Kidney (tissue), 14 donors: ENCODE measurements around the gene HSPG2. TPM values are rescaled to one million over a fixed set of nuclear protein-coding genes. Genes with fewer than 3 reads are reported as not detected.

Source experiments
- DNase-seq, 5 donors: peaks; one replicate each; pipeline ENCODE4 v3.0.0-alpha.2; 2013 to 2020
- FAIRE-seq: peaks from 2 replicates; lab custom pipeline; 2012; peaks lifted over from hg19 to GRCh38; lab: Jason Lieb, UNC
- H3K27ac ChIP-seq, 2 donors: one replicate each; pipeline ENCODE4 v1.7.0; 2013; ENCODE audit warnings: low read depth in 2 of 2, low read length in 2 of 2, inconsistent platforms in 1 of 2
- H3K27me3 ChIP-seq: one replicate; pipeline ENCODE4 v1.7.1; 2013; ENCODE audit warnings: low read length, inconsistent platforms; ENCODE audit not compliant: control insufficient read depth, insufficient read depth
- H3K36me3 ChIP-seq, 3 donors: one replicate each; pipeline versions ENCODE4 v1.7.0 to v1.7.1; 2013; ENCODE audit warnings: low read length in 3 of 3, control low read depth in 1 of 3, inconsistent platforms in 1 of 3; ENCODE audit not compliant: insufficient read depth in 3 of 3, control insufficient read depth in 2 of 3
- H3K4me1 ChIP-seq, 3 donors: one replicate each; pipeline versions ENCODE4 v1.7.0 to v1.7.1; 2013; ENCODE audit warnings: low read length in 3 of 3, inconsistent platforms in 1 of 3, low read depth in 1 of 3; ENCODE audit not compliant: control insufficient read depth in 2 of 3, insufficient read depth in 2 of 3
- H3K4me3 ChIP-seq, 3 donors: one replicate each; pipeline versions ENCODE4 v1.7.0 to v1.8.1; 2013; ENCODE audit warnings: low read length in 3 of 3, control low read depth in 1 of 3, inconsistent platforms in 1 of 3
- H3K9ac ChIP-seq, 3 donors: one replicate each; pipeline versions ENCODE4 v1.7.0 to v1.7.1; 2013; ENCODE audit warnings: low read length in 3 of 3, control low read depth in 1 of 3, inconsistent platforms in 1 of 3
- H3K9me3 ChIP-seq, 3 donors: one replicate each; pipeline versions ENCODE4 v1.7.0 to v1.7.1; 2013; ENCODE audit warnings: low read length in 3 of 3, control low read depth in 1 of 3, inconsistent platforms in 1 of 3; ENCODE audit not compliant: control insufficient read depth in 2 of 3, insufficient read depth in 1 of 3
- CTCF ChIP-seq: IDR thresholded peaks from 3 replicates; pipeline ENCODE4 v1.5.1; 2012; ENCODE audit warnings: mild to moderate bottlenecking, moderate library complexity, borderline replicate concordance; ENCODE audit not compliant: insufficient read depth; ENCODE audit errors: extremely low read depth
- intact Hi-C: fragments of 100-400 bp; cut with DNase I; formaldehyde crosslinking; loops from one replicate; pipeline ENCODE4 v1.11.1; 2022
- polyA plus RNA-seq: library from polyadenylated mRNA; stranded (reverse); fragments of 350-450 nt; fragmentation: Illumina TruSeq; extraction: RNeasy Lipid Tissue Mini Kit (QIAGEN cat#74804); gene quantifications from one replicate; pipeline ENCODE4 v1.2.3, GENCODE V29; 2014; ENCODE audit warnings: low read depth, low replicate concordance; ENCODE audit not compliant: insufficient read depth
- total RNA-seq: library from RNA; stranded (reverse); fragmentation: NEBNext Ultra II Directional; extraction: Animal tissue kit (Norgen Biotek cat#: 25700); gene quantifications from one replicate; pipeline ENCODE4 v1.2.1, GENCODE V29; 2021
- donor health status: control.
- donor health status: control.
- donor health status: control.
- donor health status: control.
- donor health status: control.
- donor health status: DM: yes; HTN: yes; CAD: no.
- donor health status: Normal renal cell carcinoma (clear cell type).

Gene HSPG2
- total and polyA plus RNA-seq, 2 donors from 2014 or later = 60.4 to 510 TPM

GRCh38 chr1:21821385-21822019 lies 115.6 kb downstream of the HSPG2 start:
- DNase-seq (no peak), FAIRE-seq (no peak)
- H3K4me1 ChIP-seq = no peaks in the 10 kb centered on the region
- H3K4me3 ChIP-seq = no peak overlapping the region
- TF ChIP-seq CTCF = no peak
- intact Hi-C loops = no loop called here
- H3K27ac ChIP-seq = no peak overlapping the region
- no peak overlapping the region for H3K9ac ChIP-seq
- no peaks in the 10 kb centered on the region for H3K9me3 ChIP-seq
- H3K36me3 ChIP-seq = peaks cover 0 to 4% (median 2%) of the 10 kb centered on the region in 3 donors
- H3K27me3 ChIP-seq = no peaks in the 10 kb centered on the region

DNA sequence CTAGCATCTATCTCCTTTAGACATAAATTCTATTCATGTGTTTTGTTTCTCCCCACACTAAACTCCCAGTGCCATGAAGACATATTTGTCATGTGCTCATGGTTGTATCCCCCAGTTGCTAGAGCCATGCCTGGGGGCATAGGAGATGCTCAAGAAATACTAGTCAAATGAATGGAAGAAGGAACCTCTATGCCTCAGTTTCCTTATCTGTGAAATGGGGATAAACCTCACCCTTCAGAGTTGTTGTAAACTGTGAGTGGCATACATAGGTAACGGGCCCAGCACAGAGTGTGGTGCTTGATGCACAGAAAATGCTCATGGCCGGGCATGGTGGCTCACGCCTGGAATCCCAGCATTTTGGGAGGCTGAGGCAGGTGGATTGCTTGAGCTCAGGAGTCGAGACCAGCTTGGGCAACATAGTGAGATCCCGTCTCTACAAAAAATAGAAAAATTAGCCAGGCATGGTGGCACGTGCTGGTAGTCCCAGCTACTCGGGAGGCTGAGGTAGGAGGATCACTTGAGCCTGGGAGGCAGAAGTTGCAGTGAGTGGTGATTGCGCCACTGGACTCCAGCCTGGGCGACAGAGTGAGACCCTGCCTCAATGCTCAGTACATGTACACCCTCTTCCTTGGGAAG lies 116.4 kb downstream of the HSPG2 start:
- no peak overlapping the region for H3K9ac ChIP-seq
- no peak overlapping the region for H3K4me3 ChIP-seq
- H3K9me3 ChIP-seq = no peaks in the 10 kb centered on the region
- no peaks in the 10 kb centered on the region for H3K27me3 ChIP-seq
- H3K36me3 ChIP-seq = peaks cover 0 to 4% (median 2%) of the 10 kb centered on the region in 3 donors
- DNase-seq (no peak), FAIRE-seq (no peak)
- no peak for TF ChIP-seq CTCF
- no peaks in the 10 kb centered on the region for H3K4me1 ChIP-seq
- no peak overlapping the region for H3K27ac ChIP-seq
- intact Hi-C loops = no loop called here

GRCh38 chr1:21818656-21819055 lies 118.5 kb downstream of the HSPG2 start:
- H3K9me3 ChIP-seq = no peaks in the 10 kb centered on the region
- H3K9ac ChIP-seq = no peak overlapping the region
- no peak overlapping the region for H3K4me3 ChIP-seq
- H3K4me1 ChIP-seq = peaks cover 0 to 2% (median 0%) of the 10 kb centered on the region in 3 donors
- FAIRE-seq (no peak), DNase-seq (peak in 1 of 5 donors; percentile 43)
- no peaks in the 10 kb centered on the region for H3K27me3 ChIP-seq
- no peak overlapping the region for H3K27ac ChIP-seq
- intact Hi-C loops = no loop called here
- no peaks in the 10 kb centered on the region for H3K36me3 ChIP-seq
- TF ChIP-seq CTCF = no peak
